Measurements from ENCODE around the gene TOLLIP.

TOLLIP gene

GRCh38 chr11:1238767-1239595 is 70.5 kb downstream of the TOLLIP start:
- Mint-ChIP-seq H3K9me3 (no peaks in the 10 kb centered on the region), H3K4me3 (no peak overlapping the region), H3K4me1 (ENCODE audit: low read depth in 2 of 2) (peaks cover 0 to 7% of the 10 kb centered on the region in 2 donors), H3K27me3 (no peaks in the 10 kb centered on the region), H3K27ac (no peak overlapping the region), H3K36me3 (ENCODE audit: insufficient read depth) (peaks cover 3% of the 10 kb centered on the region)
- DNase-seq: no peak
- ATAC-seq (replicated peaks): no peak

- Mint-ChIP-seq H3K4me1 (ENCODE audit: low read depth in 2 of 2) (peaks cover 0 to 7% of the 10 kb centered on the region in 2 donors), H3K9me3 (no peaks in the 10 kb centered on the region), H3K27me3 (no peaks in the 10 kb centered on the region), H3K4me3 (no peak overlapping the region), H3K27ac (no peak overlapping the region), H3K36me3 (ENCODE audit: insufficient read depth) (peaks cover 3% of the 10 kb centered on the region)
- DNase-seq: no peak
- ATAC-seq (replicated peaks): no peak
These were observed 71.6 kb downstream of the TOLLIP start for GRCh38 chr11:1237851-1238250.

GRCh38 chr11:1237128-1237580 is 72.3 kb downstream of the TOLLIP start:
- Mint-ChIP-seq H3K9me3 (no peaks in the 10 kb centered on the region), H3K27ac (no peak overlapping the region), H3K4me1 (ENCODE audit: low read depth in 2 of 2) (peaks cover 0 to under 1% of the 10 kb centered on the region in 2 donors), H3K36me3 (ENCODE audit: insufficient read depth) (peaks cover 3% of the 10 kb centered on the region), H3K4me3 (no peak overlapping the region), H3K27me3 (no peaks in the 10 kb centered on the region)
- ATAC-seq (replicated peaks): no peak
- DNase-seq: no peak

GRCh38 chr11:1236316-1237127 is 72.9 kb downstream of the TOLLIP start:
- no peak overlapping the region for H3K4me3 Mint-ChIP-seq
- H3K4me1 Mint-ChIP-seq (ENCODE audit: low read depth in 2 of 2): no peaks in the 10 kb centered on the region
- no peak for DNase-seq
- no peaks in the 10 kb centered on the region for H3K27me3 Mint-ChIP-seq
- no peak overlapping the region for H3K27ac Mint-ChIP-seq
- no peaks in the 10 kb centered on the region for H3K9me3 Mint-ChIP-seq
- ATAC-seq (replicated peaks): no peak
- peaks cover 3% of the 10 kb centered on the region for H3K36me3 Mint-ChIP-seq (ENCODE audit: insufficient read depth)

GRCh38 chr11:1235901-1236315 is 73.5 kb downstream of the TOLLIP start:
- DNase-seq (no peak), ATAC-seq (replicated peaks) (no peak)
- H3K27me3 Mint-ChIP-seq: no peaks in the 10 kb centered on the region
- H3K4me1 Mint-ChIP-seq (ENCODE audit: low read depth in 2 of 2): no peaks in the 10 kb centered on the region
- H3K36me3 Mint-ChIP-seq (ENCODE audit: insufficient read depth): peaks cover 3% of the 10 kb centered on the region
- H3K9me3 Mint-ChIP-seq: no peaks in the 10 kb centered on the region
- H3K4me3 Mint-ChIP-seq: no peak overlapping the region
- no peak overlapping the region for H3K27ac Mint-ChIP-seq

- no peaks in the 10 kb centered on the region for H3K9me3 Mint-ChIP-seq
- H3K36me3 Mint-ChIP-seq (ENCODE audit: insufficient read depth): peaks cover 3% of the 10 kb centered on the region
- no peak for DNase-seq
- no peak for ATAC-seq (replicated peaks)
- H3K27me3 Mint-ChIP-seq: no peaks in the 10 kb centered on the region
- H3K27ac Mint-ChIP-seq: no peak overlapping the region
- H3K4me3 Mint-ChIP-seq: no peak overlapping the region
- H3K4me1 Mint-ChIP-seq (ENCODE audit: low read depth in 2 of 2): no peaks in the 10 kb centered on the region
These were observed 74.0 kb downstream of the TOLLIP start for GRCh38 chr11:1235306-1235900.

GRCh38 chr11:1234771-1235305 is 74.6 kb downstream of the TOLLIP start:
- ATAC-seq (replicated peaks): no peak
- peaks cover 3% of the 10 kb centered on the region for H3K36me3 Mint-ChIP-seq (ENCODE audit: insufficient read depth)
- H3K9me3 Mint-ChIP-seq: no peaks in the 10 kb centered on the region
- no peak overlapping the region for H3K4me3 Mint-ChIP-seq
- no peak overlapping the region for H3K27ac Mint-ChIP-seq
- DNase-seq: no peak
- H3K4me1 Mint-ChIP-seq (ENCODE audit: low read depth in 2 of 2): no peaks in the 10 kb centered on the region
- H3K27me3 Mint-ChIP-seq: no peaks in the 10 kb centered on the region

GRCh38 chr11:1234054-1234720 is 75.2 kb downstream of the TOLLIP start:
- H3K27me3 Mint-ChIP-seq: no peaks in the 10 kb centered on the region
- no peak overlapping the region for H3K4me3 Mint-ChIP-seq
- peaks cover 3% of the 10 kb centered on the region for H3K36me3 Mint-ChIP-seq (ENCODE audit: insufficient read depth)
- no peak overlapping the region for H3K27ac Mint-ChIP-seq
- no peaks in the 10 kb centered on the region for H3K4me1 Mint-ChIP-seq (ENCODE audit: low read depth in 2 of 2)
- H3K9me3 Mint-ChIP-seq: no peaks in the 10 kb centered on the region
- DNase-seq: no peak
- ATAC-seq (replicated peaks): no peak

GRCh38 chr11:1233351-1234053 is 75.9 kb downstream of the TOLLIP start:
- ATAC-seq (replicated peaks): no peak

GRCh38 chr11:1232883-1233321 is 76.5 kb downstream of the TOLLIP start:
- no peak for ATAC-seq (replicated peaks)
- Mint-ChIP-seq H3K9me3 (no peaks in the 10 kb centered on the region), H3K36me3 (ENCODE audit: insufficient read depth) (peaks cover 3% of the 10 kb centered on the region), H3K4me1 (ENCODE audit: low read depth in 2 of 2) (no peaks in the 10 kb centered on the region), H3K27ac (no peak overlapping the region), H3K4me3 (no peak overlapping the region), H3K27me3 (no peaks in the 10 kb centered on the region)
- DNase-seq: no peak

More at GRCh38 chr11:1233351-1234053, 75.9 kb downstream of the TOLLIP start:
- Mint-ChIP-seq H3K9me3 (no peaks in the 10 kb centered on the region), H3K27me3 (no peaks in the 10 kb centered on the region), H3K4me3 (no peak overlapping the region), H3K27ac (no peak overlapping the region), H3K36me3 (ENCODE audit: insufficient read depth) (peaks cover 3% of the 10 kb centered on the region), H3K4me1 (ENCODE audit: low read depth in 2 of 2) (no peaks in the 10 kb centered on the region)
- DNase-seq: no peak

GRCh38 chr11:1232021-1232882 is 77.2 kb downstream of the TOLLIP start:
- Mint-ChIP-seq H3K4me3 (no peak overlapping the region), H3K27ac (no peak overlapping the region), H3K36me3 (ENCODE audit: insufficient read depth) (peaks cover under 1% of the 10 kb centered on the region), H3K9me3 (no peaks in the 10 kb centered on the region), H3K27me3 (no peaks in the 10 kb centered on the region), H3K4me1 (ENCODE audit: low read depth in 2 of 2) (no peaks in the 10 kb centered on the region)
- ATAC-seq (replicated peaks): no peak
- DNase-seq: no peak
